Astrocyte of the cerebellum (primary cell): Measurements from ENCODE around the gene KLC4.

ENCODE experiments used
- DNase-seq: peaks from one replicate; pipeline ENCODE4 v3.0.0-alpha.2; 2011; ENCODE audit warnings: low read depth
- H3K4me3 ChIP-seq: 2 replicates; pipeline ENCODE4 v1.5.1; 2011; ENCODE audit warnings: mild to moderate bottlenecking, low read depth, low read length, moderate library complexity
- CTCF ChIP-seq: IDR thresholded peaks from 2 replicates; pipeline ENCODE4 v1.5.1; 2012; ENCODE audit warnings: low read length, low read depth, moderate library complexity, mild to moderate bottlenecking; ENCODE audit errors: missing control alignments
- in situ Hi-C: cut with HindIII; loops from 2 replicates; pipeline ENCODE4 v1.10.0; 2017; ENCODE audit warnings: low sequenced_read_pairs

Gene KLC4

GRCh38 chr6:43120944-43121913 lies 61.8 kb downstream of the KLC4 start:
- DNase-seq: peak; percentile 82
- in situ Hi-C loops: no loop called here
- TF ChIP-seq CTCF: no peak
- no peak overlapping the region for H3K4me3 ChIP-seq

- no peak for DNase-seq
- in situ Hi-C loops: no loop called here
Measured at GRCh38 chr6:43122146-43122545, 62.7 kb downstream of the KLC4 start.

GRCh38 chr6:43123461-43124314 lies 64.3 kb downstream of the KLC4 start:
- in situ Hi-C loops: no loop called here
- H3K4me3 ChIP-seq: no peak overlapping the region
- DNase-seq: no peak
- no peak for TF ChIP-seq CTCF

More at GRCh38 chr6:43122146-43122545, 62.7 kb downstream of the KLC4 start:
- no peak overlapping the region for H3K4me3 ChIP-seq
- no peak for TF ChIP-seq CTCF

GRCh38 chr6:43124481-43124880 lies 65.0 kb downstream of the KLC4 start:
- DNase-seq: no peak
- in situ Hi-C loops: no loop called here
- no peak for TF ChIP-seq CTCF
- no peak overlapping the region for H3K4me3 ChIP-seq
